ENCODE data around the gene NR0B2. TPM values are rescaled to one million over a fixed set of nuclear protein-coding genes. Genes with fewer than 3 reads are reported as not detected.

NR0B2 gene
- total and polyA plus RNA-seq, 10 of the 15 experiments (the other 5 are each of a cell fraction or from before 2014, with no cell fraction given): not detected

DNA sequence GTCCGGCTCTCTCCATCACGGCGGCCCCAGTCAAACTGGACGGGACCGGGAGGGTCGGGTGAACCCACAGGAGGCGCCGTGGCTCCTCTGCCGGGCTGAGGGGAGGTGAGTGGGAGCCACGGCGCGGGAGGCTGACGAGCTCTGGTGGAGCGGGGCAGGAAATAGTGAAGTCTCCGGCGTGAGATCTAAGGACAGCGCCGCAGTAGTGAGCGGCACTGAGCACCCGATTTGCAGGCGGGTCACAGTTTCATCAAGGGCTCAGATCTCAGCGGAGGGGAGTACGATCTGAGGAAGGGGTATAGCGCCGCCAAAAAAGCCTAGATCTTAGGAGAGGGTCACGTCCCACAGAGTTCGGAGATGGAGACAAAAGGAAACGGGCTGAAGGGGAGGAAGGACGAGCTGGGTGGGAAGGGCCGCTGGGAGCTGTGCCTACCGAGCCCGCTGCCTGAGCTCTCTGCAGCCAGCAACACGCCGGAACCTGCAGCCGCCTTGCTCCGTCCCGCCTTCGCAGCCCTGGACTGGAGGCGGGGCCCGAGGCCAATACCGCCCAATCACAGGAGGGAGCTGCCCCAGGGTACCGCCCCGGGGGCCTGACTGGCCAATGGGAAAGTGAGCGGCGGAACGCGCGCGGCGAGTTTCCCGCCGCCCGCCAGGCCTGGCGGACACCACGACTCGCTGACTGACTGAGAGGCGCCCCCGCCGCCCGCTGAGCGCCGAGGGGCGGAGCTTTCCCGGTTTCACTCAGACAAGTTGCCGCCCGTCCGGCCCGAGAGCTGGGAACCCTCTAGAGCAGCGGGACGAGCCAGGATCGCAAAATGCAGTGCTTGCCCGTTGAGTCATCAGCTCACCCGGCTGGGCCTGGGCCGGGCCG, 48.9 kb downstream of the NR0B2 start:
- Histone ChIP-seq H4K20me1 (ENCODE audit: control insufficient read depth, insufficient read depth) (no peaks in the 10 kb centered on the region), H3K4me2 (ENCODE audit: control insufficient read depth, insufficient read depth) (peak overlapping the region; percentile 100), H3K79me2 (ENCODE audit: control insufficient read depth, insufficient read depth, low read length) (no peaks in the 10 kb centered on the region; the same call in 1 of the 2 replicates), H3K27ac (ENCODE audit: control insufficient read depth, insufficient read depth) (peak overlapping the region; percentile 99), H3K36me3 (ENCODE audit: control insufficient read depth in 2 of 2, insufficient read depth in 2 of 2, low read length in 1 of 2) (no peaks in the 10 kb centered on the region), H3K9me3 (replicated peaks; ENCODE audit: control insufficient read depth, insufficient read depth, low read length) (no peaks in the 10 kb centered on the region), H3K9ac (ENCODE audit: control insufficient read depth, insufficient read depth, low read length) (peak overlapping the region; percentile 99), H3K27me3 (replicated peaks in 1 of 2; ENCODE audit: control insufficient read depth in 2 of 2, insufficient read depth in 2 of 2, low read length in 1 of 2) (no peaks in the 10 kb centered on the region), H2AFZ (ENCODE audit: control insufficient read depth, low read depth, low read length) (peak overlapping the region; percentile 84), H3K4me3 (peak overlapping the region; percentile 93), H3K4me1 (ENCODE audit: control insufficient read depth, insufficient read depth, low read length) (peaks cover 16% of the 10 kb centered on the region)
- ATAC-seq (peak; percentile 96), DNase-seq (ENCODE audit: low read depth, low spot score) (peak; percentile 91), FAIRE-seq (peak; percentile 97)
- no TSS peak for BruUV-seq (replicated peaks)
- ChIA-PET CTCF (interaction anchor here (0.8 to 4.5 kb wide), 21 partner anchors 8 to 326 kb away, joined by 3 to 38 read pairs (median 5); partner anchors contain the start of gene GPN2), SMC1A (ENCODE audit: uncharacterized antibody, unreplicated experiment) (interaction anchor here (0.8 to 2.9 kb wide), 17 partner anchors 8 to 263 kb away, joined by 3 to 15 read pairs (median 4); partner anchors contain the start of gene GPN2), POLR2A (interaction anchor here (0.5 to 5.2 kb wide), 20 partner anchors 8 to 361 kb away, joined by 3 to 56 read pairs (median 4); no protein-coding TSS in a partner anchor), RAD21 (ENCODE audit: unreplicated experiment) (interaction anchor here (0.5 to 3.5 kb wide), 26 partner anchors 8 to 861 kb away, joined by 3 to 29 read pairs (median 5); partner anchors contain the start of genes FAM76A, GPN2 and PIGV)
- intact Hi-C loops (cut with micrococcal nuclease; ENCODE audit: unreplicated experiment): loop anchor here (1.0 to 5.0 kb wide), 2 partner anchors 26 to 38 kb away; partner anchors contain the start of gene ZDHHC18
- WGBS (ENCODE audit: insufficient coverage, insufficient replicate concordance, low lambda C conversion rate, missing lambda C conversion rate): under 1% methylated on average over 73 of the region's 75 CpGs
- in situ Hi-C loops (cut with MboI): no loop called here
- TF ChIP-seq MTA3 (IDR thresholded peaks at IDR 0.05; ENCODE audit: borderline replicate concordance, low read length): no peak
- TF ChIP-seq BRCA1 (IDR thresholded peaks at IDR 0.05; ENCODE audit: low read depth, low read length): no peak
- TF ChIP-seq NR2C2 (IDR thresholded peaks at IDR 0.05; ENCODE audit: borderline replicate concordance, control insufficient read depth, insufficient read length, low read depth): no peak
- no peak for TF ChIP-seq KAT2A (conservative IDR thresholded peaks at IDR 0.05; ENCODE audit: control insufficient read depth, low read depth, low read length)
- TF ChIP-seq CREB1 (IDR thresholded peaks at IDR 0.05; ENCODE audit: low read depth): peak; percentile 59; the same call in 1 of the 2 replicates
- TF ChIP-seq, protein P1, sequence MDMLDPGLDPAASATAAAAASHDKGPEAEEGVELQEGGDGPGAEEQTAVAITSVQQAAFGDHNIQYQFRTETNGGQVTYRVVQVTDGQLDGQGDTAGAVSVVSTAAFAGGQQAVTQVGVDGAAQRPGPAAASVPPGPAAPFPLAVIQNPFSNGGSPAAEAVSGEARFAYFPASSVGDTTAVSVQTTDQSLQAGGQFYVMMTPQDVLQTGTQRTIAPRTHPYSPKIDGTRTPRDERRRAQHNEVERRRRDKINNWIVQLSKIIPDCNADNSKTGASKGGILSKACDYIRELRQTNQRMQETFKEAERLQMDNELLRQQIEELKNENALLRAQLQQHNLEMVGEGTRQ (IDR thresholded peaks at IDR 0.05; ENCODE audit: borderline replicate concordance, low read depth, low read length): no peak
- TF ChIP-seq, protein P2, sequence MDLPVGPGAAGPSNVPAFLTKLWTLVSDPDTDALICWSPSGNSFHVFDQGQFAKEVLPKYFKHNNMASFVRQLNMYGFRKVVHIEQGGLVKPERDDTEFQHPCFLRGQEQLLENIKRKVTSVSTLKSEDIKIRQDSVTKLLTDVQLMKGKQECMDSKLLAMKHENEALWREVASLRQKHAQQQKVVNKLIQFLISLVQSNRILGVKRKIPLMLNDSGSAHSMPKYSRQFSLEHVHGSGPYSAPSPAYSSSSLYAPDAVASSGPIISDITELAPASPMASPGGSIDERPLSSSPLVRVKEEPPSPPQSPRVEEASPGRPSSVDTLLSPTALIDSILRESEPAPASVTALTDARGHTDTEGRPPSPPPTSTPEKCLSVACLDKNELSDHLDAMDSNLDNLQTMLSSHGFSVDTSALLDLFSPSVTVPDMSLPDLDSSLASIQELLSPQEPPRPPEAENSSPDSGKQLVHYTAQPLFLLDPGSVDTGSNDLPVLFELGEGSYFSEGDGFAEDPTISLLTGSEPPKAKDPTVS (IDR thresholded peaks at IDR 0.05; ENCODE audit: low read depth, low read length): no peak
- no peak for TF ChIP-seq ZNF274 (IDR thresholded peaks at IDR 0.05; ENCODE audit: insufficient read depth, insufficient read length)
- no peak for TF ChIP-seq BCL11A (IDR thresholded peaks at IDR 0.05; ENCODE audit: low read depth, low read length)
- TF ChIP-seq SUPT20H (IDR thresholded peaks at IDR 0.05; ENCODE audit: borderline replicate concordance, control insufficient read depth, low read depth, low read length): no peak
- no peak for TF ChIP-seq ATF7 (IDR thresholded peaks at IDR 0.05; ENCODE audit: low read depth)
- TF ChIP-seq KLF5 (IDR thresholded peaks at IDR 0.05; ENCODE audit: partially characterized antibody): peak; percentile 36
- TF ChIP-seq RCOR1 (conservative IDR thresholded peaks at IDR 0.05; ENCODE audit: low read depth, low read length): no peak
- TF ChIP-seq TCF7 (IDR thresholded peaks at IDR 0.05; ENCODE audit: borderline replicate concordance): no peak
- no peak for TF ChIP-seq NRF1 (conservative IDR thresholded peaks at IDR 0.05; ENCODE audit: low read depth, low read length)
- TF ChIP-seq CBX3 (IDR thresholded peaks at IDR 0.05; ENCODE audit: borderline replicate concordance, low read depth): no peak
- no peak for TF ChIP-seq MTA2 (IDR thresholded peaks at IDR 0.05; ENCODE audit: low read depth)
- TF ChIP-seq EGR1 (IDR thresholded peaks at IDR 0.05; ENCODE audit: borderline replicate concordance in 1 of 2, low read depth in 2 of 2, low read length in 2 of 2): peak in 1 of 2 experiments; percentile 79; a peak in 2 of 3 replicates
- TF ChIP-seq PAX5 (IDR thresholded peaks at IDR 0.05; ENCODE audit: borderline replicate concordance, low read depth, low read length): no peak
